OCI-LY7 (cell line): Measurements from ENCODE around the gene RNF180.

Source experiments
- EZH2phosphoT487 ChIP-seq: fragments of 200-600 bp; sonication (generic); IDR thresholded peaks from 2 replicates; pipeline ENCODE4 v1.6.1; 2018; ENCODE audit warnings: low read depth, borderline replicate concordance, mild to moderate bottlenecking, mixed run types, antibody characterized with exemption, low read length, moderate library complexity, mixed read lengths
- TF ChIP-seq, protein P1 (sequence below): fragments of 200-600 bp; sonication (generic); conservative IDR thresholded peaks from 2 replicates; pipeline ENCODE4 v1.5.1; 2014; ENCODE audit warnings: mild to moderate bottlenecking, antibody characterized with exemption, low read length, moderate library complexity, mixed read lengths

DNA sequence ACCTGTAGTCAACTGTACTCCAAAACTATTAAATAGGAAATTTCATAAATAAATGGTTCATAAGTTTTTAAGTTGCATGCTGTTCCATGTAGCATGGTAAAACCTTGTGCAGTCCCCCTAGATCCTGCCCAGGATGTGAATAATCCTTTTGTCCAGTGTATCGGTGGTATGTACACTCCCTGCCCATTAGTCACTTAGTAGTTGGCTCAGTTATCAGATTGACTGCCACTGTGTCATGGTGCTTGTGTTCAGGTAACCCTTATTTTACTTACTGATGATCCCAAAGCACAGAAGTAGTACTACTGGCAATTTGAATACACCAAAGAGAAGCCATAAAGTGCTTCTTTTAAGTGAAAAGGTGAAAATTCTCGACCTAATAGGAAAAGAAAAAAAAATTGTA, 134.2 kb downstream of the RNF180 start:
- TF ChIP-seq, protein P1, sequence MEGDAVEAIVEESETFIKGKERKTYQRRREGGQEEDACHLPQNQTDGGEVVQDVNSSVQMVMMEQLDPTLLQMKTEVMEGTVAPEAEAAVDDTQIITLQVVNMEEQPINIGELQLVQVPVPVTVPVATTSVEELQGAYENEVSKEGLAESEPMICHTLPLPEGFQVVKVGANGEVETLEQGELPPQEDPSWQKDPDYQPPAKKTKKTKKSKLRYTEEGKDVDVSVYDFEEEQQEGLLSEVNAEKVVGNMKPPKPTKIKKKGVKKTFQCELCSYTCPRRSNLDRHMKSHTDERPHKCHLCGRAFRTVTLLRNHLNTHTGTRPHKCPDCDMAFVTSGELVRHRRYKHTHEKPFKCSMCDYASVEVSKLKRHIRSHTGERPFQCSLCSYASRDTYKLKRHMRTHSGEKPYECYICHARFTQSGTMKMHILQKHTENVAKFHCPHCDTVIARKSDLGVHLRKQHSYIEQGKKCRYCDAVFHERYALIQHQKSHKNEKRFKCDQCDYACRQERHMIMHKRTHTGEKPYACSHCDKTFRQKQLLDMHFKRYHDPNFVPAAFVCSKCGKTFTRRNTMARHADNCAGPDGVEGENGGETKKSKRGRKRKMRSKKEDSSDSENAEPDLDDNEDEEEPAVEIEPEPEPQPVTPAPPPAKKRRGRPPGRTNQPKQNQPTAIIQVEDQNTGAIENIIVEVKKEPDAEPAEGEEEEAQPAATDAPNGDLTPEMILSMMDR: no peak
- no peak for TF ChIP-seq EZH2phosphoT487
